B cell (primary cell): ENCODE results near the gene MAPK8.

Experiments used
- EZH2 ChIP-seq: IDR thresholded peaks from 2 replicates; pipeline ENCODE4 v1.6.1; 2012; ENCODE audit warnings: borderline replicate concordance, low read depth, mild to moderate bottlenecking, moderate library complexity, low read length; ENCODE audit not compliant: insufficient read depth, poor library complexity, severe bottlenecking
- TF ChIP-seq, protein P1 (sequence below): fragments of 200-600 bp; IDR thresholded peaks from one replicate; pipeline ENCODE4 v1.8.0; 2022; ENCODE audit warnings: antibody characterized with exemption, mild to moderate bottlenecking

DNA sequence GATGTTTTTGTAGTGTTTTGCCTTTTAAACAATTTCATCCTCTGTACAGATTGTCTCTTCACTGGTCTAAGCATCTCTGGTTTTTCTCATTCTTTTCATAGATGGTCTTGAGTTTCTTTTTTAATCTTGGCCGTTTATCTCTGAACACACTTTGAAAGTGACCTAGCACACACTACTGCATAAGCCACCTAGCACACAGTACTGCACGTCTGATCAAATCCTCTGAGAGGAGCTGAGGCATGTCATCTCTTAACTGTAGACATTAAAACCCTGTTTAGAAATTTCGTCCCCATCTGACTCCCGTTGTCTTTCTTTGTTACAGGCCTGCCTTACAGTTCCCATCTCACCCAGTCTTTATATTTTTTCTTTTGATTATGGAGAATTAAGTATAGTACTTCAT is 100.2 kb downstream of the MAPK8 start:
- TF ChIP-seq, protein P1, sequence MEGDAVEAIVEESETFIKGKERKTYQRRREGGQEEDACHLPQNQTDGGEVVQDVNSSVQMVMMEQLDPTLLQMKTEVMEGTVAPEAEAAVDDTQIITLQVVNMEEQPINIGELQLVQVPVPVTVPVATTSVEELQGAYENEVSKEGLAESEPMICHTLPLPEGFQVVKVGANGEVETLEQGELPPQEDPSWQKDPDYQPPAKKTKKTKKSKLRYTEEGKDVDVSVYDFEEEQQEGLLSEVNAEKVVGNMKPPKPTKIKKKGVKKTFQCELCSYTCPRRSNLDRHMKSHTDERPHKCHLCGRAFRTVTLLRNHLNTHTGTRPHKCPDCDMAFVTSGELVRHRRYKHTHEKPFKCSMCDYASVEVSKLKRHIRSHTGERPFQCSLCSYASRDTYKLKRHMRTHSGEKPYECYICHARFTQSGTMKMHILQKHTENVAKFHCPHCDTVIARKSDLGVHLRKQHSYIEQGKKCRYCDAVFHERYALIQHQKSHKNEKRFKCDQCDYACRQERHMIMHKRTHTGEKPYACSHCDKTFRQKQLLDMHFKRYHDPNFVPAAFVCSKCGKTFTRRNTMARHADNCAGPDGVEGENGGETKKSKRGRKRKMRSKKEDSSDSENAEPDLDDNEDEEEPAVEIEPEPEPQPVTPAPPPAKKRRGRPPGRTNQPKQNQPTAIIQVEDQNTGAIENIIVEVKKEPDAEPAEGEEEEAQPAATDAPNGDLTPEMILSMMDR, result no peak
- no peak for TF ChIP-seq EZH2
